GM21390 (cell line): Measurements from ENCODE around the gene FBXW12.
"Not testable (repeated sequence)": the region's sequence is repeated elsewhere in the genome, so short reads cannot be mapped to it uniquely, and the experiment has no call there.

Experiments used
- ATAC-seq: cut with Tn5 transposase; IDR thresholded peaks from one replicate; pipeline ENCODE4 v1.9.1; 2021; ENCODE audit not compliant: unreplicated experiment

The FBXW12 gene

GRCh38 chr3:48372377-48372770, 355 bp downstream of the FBXW12 start:
- ATAC-seq, result no peak

GRCh38 chr3:48372862-48373435, 930 bp downstream of the FBXW12 start:
- ATAC-seq, result no peak

DNA sequence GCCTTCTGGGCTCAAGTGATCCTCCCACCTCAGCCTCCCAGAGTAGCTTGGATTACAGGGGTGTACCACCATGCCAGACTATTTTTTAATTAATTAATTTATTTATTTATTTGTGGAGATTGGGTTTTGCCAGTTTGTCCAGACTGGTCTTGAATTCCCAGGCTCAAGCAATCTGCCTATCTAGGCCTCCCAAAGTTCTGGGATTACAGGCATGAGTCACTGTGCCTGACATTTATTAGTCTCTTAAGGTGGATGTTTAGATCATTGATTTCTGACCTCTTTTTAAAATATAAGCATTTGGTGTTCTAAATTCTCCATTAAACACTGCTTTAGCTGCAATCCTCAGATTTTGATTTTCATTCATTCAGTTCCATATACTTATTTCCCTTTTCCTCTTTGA, 15.6 kb downstream of the FBXW12 start:
- no peak for ATAC-seq

DNA sequence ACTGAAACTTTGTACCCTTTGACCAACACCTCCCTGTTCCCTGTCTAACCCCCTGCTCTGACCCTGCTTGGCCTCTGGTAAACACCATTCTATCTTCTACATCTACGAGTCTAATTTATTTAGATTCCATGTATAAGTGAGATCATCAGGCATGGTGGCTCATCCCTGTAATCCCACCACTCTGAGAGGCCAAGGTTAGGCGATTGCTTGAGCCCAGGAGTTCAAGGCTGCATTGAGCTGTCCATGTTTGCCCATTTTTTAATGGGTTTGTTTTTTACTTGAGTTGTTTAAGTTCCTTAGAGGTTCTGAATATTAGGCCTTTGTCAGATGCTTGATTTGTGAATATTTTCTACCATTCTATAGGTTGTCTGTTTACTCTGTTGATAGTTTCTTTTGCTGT, 16.9 kb downstream of the FBXW12 start:
- no peak for ATAC-seq

DNA sequence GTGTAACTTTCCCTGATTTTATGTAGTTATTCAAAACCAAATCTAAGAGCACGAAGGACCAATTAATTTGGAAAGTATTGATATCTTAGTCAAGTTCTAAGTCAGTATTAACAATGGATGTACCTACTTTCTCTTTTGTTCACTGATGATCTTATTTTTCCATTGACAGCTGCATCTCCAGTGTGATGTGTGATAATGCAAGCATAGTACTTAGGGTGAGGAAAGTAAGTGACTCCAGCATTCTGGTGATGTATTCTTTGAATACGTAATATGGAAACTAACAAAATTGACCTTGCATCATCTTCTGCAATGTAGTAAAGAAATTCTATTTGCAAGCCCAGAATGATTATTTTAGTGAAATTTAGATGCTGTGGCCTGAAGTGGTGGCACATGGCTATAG, 22.4 kb downstream of the FBXW12 start:
- no peak for ATAC-seq

DNA sequence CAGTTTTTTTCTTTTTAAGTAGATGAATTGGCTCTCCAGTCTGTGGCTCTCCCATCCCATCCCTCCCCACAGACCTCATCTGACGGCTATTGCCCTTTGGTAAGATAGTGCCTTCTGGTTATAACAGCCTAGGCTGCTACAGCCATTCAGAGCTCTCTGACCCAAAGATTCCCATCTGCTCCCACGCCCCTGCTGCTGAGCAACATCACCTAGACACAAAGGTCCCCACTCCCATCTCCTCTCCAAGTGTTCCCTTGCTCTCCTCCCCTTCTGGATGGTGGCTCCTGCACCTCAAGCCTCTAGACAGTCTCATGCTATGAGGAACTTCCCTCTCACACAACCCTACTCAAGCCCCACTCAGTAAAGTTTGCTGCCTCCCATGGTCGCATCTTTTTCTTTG, 23.7 kb downstream of the FBXW12 start:
- no peak for ATAC-seq

DNA sequence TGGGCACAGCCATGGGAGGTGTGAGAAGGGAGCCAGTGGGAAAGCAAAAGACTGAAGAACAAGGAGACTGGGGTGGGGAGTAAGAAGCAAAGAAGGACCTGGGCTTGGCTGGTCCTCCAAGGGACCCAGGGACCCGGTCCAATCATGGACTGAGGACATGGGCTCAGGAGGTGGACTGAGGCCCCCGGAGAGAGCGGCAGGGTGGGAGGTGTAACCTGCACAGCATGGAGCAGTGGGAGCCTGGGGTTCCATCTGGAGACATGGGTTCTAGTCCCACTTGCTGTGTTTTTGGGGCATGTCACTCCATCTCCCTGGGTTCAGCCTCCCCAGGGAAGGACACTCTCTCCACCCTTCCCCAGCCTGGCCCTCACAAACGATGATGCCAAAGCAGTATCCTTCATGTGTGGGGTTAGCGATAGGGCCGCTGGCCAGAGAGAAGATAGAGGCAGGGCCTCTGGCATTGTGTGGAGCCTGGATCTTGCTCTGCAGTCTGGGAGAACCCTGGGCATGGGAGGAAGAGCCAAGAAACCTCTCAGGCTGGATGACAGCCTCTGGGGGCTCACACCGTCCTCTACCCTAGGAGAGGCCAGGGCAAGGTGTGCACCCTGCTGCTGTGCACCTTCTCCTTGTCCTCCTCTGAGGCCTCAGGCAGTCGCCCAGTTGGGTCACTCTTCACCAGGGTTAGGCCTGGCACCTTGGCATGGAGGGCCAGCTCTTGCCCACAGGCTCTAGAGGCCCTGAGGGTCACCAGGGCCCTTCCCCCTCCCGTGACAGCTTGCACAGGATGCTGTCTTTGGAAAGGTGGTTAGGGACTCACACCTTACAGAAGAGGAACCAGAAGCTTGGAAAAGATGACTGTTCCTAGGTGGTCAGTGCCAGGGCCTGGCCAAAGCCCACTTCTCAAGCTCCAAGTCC, 26.0 kb downstream of the FBXW12 start:
- no peak for ATAC-seq

DNA sequence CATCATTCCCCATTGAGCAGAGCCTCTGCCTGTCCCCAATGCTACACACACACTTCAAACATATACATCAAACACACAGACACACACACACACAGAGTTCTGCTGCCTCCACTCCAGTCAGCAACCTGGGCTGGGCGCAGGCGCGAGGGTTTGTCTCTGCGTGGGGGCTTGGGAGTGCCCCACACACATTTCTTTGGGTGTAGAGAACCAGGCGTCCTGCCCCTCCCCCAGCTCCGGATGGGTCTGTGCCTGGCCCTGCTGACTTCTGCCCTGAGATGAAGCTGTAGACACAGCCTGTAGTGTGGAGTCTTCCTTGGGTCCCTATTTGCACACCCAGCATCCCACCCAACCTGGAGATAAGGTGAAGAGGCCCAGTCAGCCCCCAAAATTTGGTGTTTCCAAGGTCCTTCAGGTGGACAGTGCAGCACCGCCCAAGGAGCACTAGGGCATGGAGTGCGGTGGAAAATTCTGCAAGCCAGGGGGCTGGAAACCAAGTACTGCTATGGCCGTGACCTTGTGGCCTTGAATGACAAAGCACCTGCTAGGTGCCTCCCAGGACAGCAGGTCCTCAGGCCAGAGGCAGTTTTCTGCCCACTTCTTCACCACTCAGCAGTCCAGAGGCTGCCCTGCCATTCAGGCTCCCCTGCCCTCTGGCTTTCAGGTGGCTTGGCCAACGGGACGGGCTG, 26.8 kb downstream of the FBXW12 start:
- ATAC-seq, result no peak

DNA sequence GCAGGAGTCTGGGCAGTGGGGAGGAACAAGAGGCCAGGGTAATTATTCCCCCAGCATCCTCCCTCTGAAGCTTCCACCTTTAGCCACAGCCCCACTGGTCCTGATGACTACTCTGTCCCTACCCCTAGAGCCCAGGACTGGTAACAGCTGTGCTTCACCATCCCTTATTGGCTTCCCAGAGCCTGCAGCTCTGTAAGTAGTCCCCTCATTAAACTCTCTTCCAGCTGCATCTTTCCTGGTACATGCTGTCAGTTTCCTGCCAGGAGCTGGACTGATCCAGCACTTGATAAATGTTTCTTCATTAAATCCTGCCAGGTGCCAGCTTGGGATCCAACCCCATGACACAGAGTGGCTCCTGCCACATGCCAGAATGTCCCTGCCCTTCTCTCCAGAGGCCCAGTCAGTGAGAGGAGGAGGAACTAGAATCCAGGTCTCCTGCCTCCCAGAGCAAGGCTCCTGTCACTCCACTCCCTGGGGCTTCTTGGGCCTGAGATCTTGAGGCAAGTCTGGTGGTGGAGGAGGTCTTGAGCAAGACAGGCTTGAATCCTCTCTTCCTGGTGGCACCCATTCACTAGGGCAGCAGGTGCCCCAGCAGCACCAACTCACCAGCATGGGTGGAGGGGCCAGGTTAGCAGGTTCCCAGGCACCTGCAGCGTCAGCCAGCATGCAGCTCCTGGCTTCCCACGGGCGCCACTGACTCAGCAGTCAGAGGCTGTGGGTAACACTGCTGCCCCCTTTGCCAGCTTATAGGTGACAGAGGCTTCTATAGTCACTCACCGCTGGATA, 27.6 kb downstream of the FBXW12 start:
- no peak for ATAC-seq

- ATAC-seq, result no peak
Observed at GRCh38 chr3:48400824-48401433, 28.9 kb downstream of the FBXW12 start.

- not testable (repeated sequence) for ATAC-seq
Observed at GRCh38 chr3:48401434-48401901, 29.4 kb downstream of the FBXW12 start.

DNA sequence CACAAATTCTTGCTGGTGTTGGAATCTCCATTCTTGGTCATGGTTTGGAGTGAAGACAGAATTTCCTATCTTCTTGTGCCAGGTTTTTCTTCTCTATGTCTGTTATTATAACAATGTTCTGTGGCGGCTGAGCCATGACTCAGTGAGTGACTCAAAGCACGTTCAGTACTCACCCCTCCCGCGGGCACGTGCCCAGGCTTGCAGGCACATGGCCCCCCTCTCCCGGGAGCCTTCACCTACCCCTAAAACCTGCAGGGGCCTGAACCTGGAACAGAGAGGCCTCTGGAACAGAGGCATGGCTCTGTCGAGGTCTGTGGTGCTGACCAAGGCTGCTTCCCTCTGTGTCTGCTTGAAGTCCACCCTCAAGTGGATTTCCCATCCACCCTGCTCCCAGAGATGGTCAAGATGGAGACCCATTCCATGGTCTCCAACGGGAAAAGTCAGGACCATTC, 30.3 kb downstream of the FBXW12 start:
- no peak for ATAC-seq

- ATAC-seq, result no peak
Observed at GRCh38 chr3:48402907-48403306, 30.9 kb downstream of the FBXW12 start.

DNA sequence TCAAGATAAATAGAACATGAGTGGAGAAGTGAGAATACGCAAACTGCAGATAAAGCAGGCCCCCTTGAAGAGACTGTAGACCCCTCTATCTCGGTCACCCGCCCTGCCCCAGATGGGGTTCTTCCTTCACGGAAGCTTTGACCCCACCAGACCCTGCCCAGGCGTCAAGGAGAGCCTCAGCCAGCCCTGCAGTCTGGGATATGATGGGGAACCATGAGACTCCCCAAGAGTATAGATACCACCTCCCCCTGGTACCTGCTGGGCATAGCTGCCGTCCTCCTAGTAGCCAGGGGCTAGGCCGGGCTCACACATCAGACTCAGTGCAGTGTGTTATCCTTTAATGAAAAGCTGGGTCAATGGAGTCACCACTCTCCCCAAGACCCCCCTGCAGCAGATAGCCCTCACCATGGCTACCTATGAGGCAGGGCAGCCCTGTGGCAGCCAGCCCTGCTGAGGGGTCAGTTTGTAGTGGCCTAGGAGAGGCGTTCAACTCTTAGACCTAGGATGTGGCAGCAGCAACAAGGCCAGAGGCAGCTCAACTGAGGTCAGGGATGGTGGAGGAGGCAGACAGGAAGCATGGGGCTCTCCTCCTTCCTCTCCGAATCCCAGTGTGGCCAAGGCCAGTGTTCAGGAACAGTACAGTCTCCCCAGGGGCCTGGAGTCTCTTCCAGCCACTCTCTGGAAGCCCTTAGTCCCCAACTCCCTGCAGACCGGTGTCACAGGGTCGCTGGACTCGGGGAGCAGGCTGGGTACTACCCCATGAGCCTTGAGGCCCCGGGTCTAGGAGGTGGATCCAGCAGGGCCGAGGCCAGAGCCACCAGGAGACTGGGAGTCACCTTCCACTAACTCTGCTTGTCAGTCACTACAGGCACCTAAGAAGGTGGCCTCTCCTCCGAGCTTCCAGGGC, 31.8 kb downstream of the FBXW12 start:
- no peak for ATAC-seq

GRCh38 chr3:48404440-48405342, 32.7 kb downstream of the FBXW12 start:
- ATAC-seq, result no peak

GRCh38 chr3:48405343-48405881, 33.4 kb downstream of the FBXW12 start:
- ATAC-seq, result no peak

DNA sequence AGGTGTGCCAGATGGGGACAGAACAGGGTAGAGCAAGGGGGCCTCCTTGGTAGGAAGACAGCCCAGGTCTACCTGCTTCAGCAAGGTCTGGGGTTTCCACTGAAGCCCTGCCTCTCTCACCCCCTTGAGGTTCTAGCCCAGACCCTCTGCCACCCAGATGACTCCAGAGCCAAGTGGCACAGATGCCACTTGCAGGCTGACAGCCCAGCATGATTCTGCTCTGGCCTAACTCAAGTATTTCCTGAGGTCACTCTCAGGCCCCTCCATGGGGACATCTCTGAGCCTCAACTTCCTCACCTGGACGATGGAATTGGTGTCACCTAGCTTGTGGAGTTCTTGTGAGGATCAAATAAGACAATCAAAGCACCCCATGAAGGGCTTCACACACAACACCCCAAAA, 34.0 kb downstream of the FBXW12 start:
- no peak for ATAC-seq
